Measurements from ENCODE around the gene THBS4.
"Not testable (repeated sequence)": the region's sequence is repeated elsewhere in the genome, so short reads cannot be mapped to it uniquely, and the experiment has no call there.

THBS4 gene

DNA sequence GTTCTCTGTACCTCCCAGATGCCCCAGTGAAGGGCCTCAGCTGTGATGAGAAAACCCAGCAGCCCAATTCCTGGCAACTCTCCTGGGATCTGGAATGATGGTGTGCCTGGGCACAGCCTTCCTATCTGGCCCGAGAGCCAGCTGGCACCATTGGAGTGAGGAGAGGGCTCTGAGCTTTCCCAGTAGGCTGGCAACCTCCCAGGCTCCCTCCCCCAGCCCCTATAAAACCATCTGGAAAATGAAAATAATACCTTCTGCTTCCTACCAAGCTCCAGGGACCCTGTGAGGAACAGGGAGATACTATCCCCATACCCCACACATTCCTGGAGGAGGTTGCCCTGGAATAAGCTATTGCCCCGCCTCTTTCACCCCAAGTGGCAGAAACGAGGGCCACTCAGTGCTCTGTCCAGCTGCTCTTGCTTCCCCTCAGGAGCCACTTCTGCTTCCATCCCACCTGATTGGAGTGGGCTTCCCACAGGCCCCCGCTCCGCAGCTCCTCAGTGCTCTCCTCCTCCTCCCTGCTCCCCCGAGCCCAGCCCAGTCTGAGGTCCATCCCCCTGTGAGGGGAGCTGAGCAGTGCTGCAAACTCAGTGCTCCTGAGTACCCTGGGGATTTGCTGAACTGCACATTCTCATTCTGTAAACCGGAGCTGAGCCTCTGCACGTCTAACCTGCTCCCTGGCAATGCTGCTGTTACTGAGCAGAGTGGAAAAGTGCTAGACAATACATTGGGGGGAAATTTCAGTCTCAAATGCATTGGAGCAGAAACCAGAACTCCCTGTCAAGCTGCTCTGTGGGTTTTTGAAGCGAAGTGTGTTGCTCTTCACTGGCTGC is 74.7 kb downstream of the THBS4 start:
- Histone ChIP-seq H3K27me3 (ENCODE audit: low read length) (no peaks in the 10 kb centered on the region), H3K4me3 (ENCODE audit: insufficient read depth, low read length, poor library complexity, severe bottlenecking) (no peak overlapping the region), H3K9ac (ENCODE audit: low read length) (no peak overlapping the region), H3K79me2 (ENCODE audit: insufficient read depth, low read length) (no peaks in the 10 kb centered on the region), H3F3A (ENCODE audit: insufficient read depth) (no peaks in the 10 kb centered on the region), H2AFZ (ENCODE audit: low read depth, low read length, severe bottlenecking) (no peak overlapping the region), H4K20me1 (ENCODE audit: low read depth, low read length) (no peaks in the 10 kb centered on the region), H3K4me2 (ENCODE audit: low read depth, low read length, poor library complexity, severe bottlenecking) (no peak overlapping the region), H3K27ac (ENCODE audit: low read depth, low read length) (no peak overlapping the region), H3K9me2 (replicated peaks; ENCODE audit: insufficient read depth, low read length) (no peaks in the 10 kb centered on the region), H3K9me3 (ENCODE audit: insufficient read depth, low read length) (no peaks in the 10 kb centered on the region), H3K36me3 (ENCODE audit: low read length) (peaks cover 3% of the 10 kb centered on the region; the same call in 1 of the 2 replicates)
- TF ChIP-seq CTCF (IDR thresholded peaks at IDR 0.05; ENCODE audit: insufficient read depth, low read length, poor library complexity, severe bottlenecking) (no peak), EZH2phosphoT487 (conservative IDR thresholded peaks at IDR 0.05; ENCODE audit: low read length) (no peak)

DNA sequence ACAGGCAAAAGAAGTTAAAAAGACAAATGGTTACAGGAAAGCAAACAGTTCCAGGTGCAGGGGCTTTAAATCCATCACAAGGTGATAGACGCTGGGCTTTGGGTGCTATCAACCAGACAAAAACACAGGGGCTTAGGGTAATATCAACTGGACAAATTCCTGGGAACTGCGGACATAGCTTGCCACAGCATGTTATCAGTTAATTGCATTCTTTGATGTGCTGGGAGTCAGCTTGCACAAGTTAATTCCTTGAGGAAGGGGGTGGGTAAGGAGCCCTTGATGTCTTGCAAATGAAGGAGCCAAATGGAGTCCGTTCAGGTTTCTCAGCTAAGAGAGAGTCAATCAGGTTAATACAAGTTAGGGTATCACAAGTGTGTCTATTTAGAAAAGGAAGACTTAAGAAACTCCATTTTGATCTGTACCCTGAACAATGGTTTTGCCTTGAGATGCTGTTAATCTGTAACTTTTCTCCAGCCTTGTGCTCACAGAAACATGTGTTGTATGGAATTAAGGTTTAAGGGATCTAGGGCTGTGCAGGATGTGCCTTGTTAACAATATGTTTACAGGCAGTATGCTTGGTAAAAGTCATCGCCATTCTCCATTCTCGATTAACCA is 76.3 kb downstream of the THBS4 start:
- not testable (repeated sequence) for H3K9me3 ChIP-seq (ENCODE audit: insufficient read depth, low read length); H3K4me3 ChIP-seq (ENCODE audit: insufficient read depth, low read length, poor library complexity, severe bottlenecking); H3K27me3 ChIP-seq (ENCODE audit: low read length); H3K27ac ChIP-seq (ENCODE audit: low read depth, low read length); H3K36me3 ChIP-seq (ENCODE audit: low read length); H3K4me2 ChIP-seq (ENCODE audit: low read depth, low read length, poor library complexity, severe bottlenecking); H3K9me2 ChIP-seq (replicated peaks; ENCODE audit: insufficient read depth, low read length); H3K79me2 ChIP-seq (ENCODE audit: insufficient read depth, low read length); H4K20me1 ChIP-seq (ENCODE audit: low read depth, low read length); H3F3A ChIP-seq (ENCODE audit: insufficient read depth); H2AFZ ChIP-seq (ENCODE audit: low read depth, low read length, severe bottlenecking); H3K9ac ChIP-seq (ENCODE audit: low read length)

GRCh38 chr5:80114860-80115259 is 79.7 kb downstream of the THBS4 start:
- no peak for TF ChIP-seq EZH2phosphoT487 (conservative IDR thresholded peaks at IDR 0.05; ENCODE audit: low read length)
- no peak for TF ChIP-seq CTCF (IDR thresholded peaks at IDR 0.05; ENCODE audit: insufficient read depth, low read length, poor library complexity, severe bottlenecking)
- Histone ChIP-seq H3K36me3 (ENCODE audit: low read length) (peaks cover 3% of the 10 kb centered on the region; the same call in 1 of the 2 replicates), H4K20me1 (ENCODE audit: low read depth, low read length) (no peaks in the 10 kb centered on the region), H3K4me3 (ENCODE audit: insufficient read depth, low read length, poor library complexity, severe bottlenecking) (no peak overlapping the region), H3K27ac (ENCODE audit: low read depth, low read length) (no peak overlapping the region), H2AFZ (ENCODE audit: low read depth, low read length, severe bottlenecking) (no peak overlapping the region), H3F3A (ENCODE audit: insufficient read depth) (no peaks in the 10 kb centered on the region), H3K27me3 (ENCODE audit: low read length) (no peaks in the 10 kb centered on the region), H3K9me2 (replicated peaks; ENCODE audit: insufficient read depth, low read length) (no peaks in the 10 kb centered on the region), H3K4me2 (ENCODE audit: low read depth, low read length, poor library complexity, severe bottlenecking) (no peak overlapping the region), H3K9me3 (ENCODE audit: insufficient read depth, low read length) (no peaks in the 10 kb centered on the region), H3K79me2 (ENCODE audit: insufficient read depth, low read length) (no peaks in the 10 kb centered on the region), H3K9ac (ENCODE audit: low read length) (no peak overlapping the region)

- TF ChIP-seq EZH2phosphoT487 (conservative IDR thresholded peaks at IDR 0.05; ENCODE audit: low read length) (no peak), CTCF (IDR thresholded peaks at IDR 0.05; ENCODE audit: insufficient read depth, low read length, poor library complexity, severe bottlenecking) (no peak)
- Histone ChIP-seq H3K79me2 (ENCODE audit: insufficient read depth, low read length) (no peaks in the 10 kb centered on the region), H3K27ac (ENCODE audit: low read depth, low read length) (no peak overlapping the region), H3K4me2 (ENCODE audit: low read depth, low read length, poor library complexity, severe bottlenecking) (no peak overlapping the region), H3K9ac (ENCODE audit: low read length) (no peak overlapping the region), H3K36me3 (ENCODE audit: low read length) (peaks cover 3% of the 10 kb centered on the region; the same call in 1 of the 2 replicates), H2AFZ (ENCODE audit: low read depth, low read length, severe bottlenecking) (no peak overlapping the region), H4K20me1 (ENCODE audit: low read depth, low read length) (no peaks in the 10 kb centered on the region), H3K9me2 (replicated peaks; ENCODE audit: insufficient read depth, low read length) (no peaks in the 10 kb centered on the region), H3K4me3 (ENCODE audit: insufficient read depth, low read length, poor library complexity, severe bottlenecking) (no peak overlapping the region), H3F3A (ENCODE audit: insufficient read depth) (no peaks in the 10 kb centered on the region), H3K9me3 (ENCODE audit: insufficient read depth, low read length) (no peaks in the 10 kb centered on the region), H3K27me3 (ENCODE audit: low read length) (no peaks in the 10 kb centered on the region)
These were observed 80.9 kb downstream of the THBS4 start for GRCh38 chr5:80116000-80116399.
